Prostate gland (tissue), 2 donors: Measurements from ENCODE around the gene CD96. TPM values are rescaled to one million over a fixed set of nuclear protein-coding genes. Genes with fewer than 3 reads are reported as not detected.
"Not testable (repeated sequence)": the region's sequence is repeated elsewhere in the genome, so short reads cannot be mapped to it uniquely, and the experiment has no call there.

Source experiments
- DNase-seq: peaks from one replicate; pipeline ENCODE4 v3.0.0-alpha.2; 2019; ENCODE audit warnings: low spot score
- H3K27ac ChIP-seq, 2 donors: fragments of 200-600 bp; sonication (generic); 2 replicates each; pipeline ENCODE4 v1.5.1; 2017 to 2019
- H3K27me3 ChIP-seq: fragments of 200-600 bp; sonication (generic); replicated peaks from 2 replicates; pipeline ENCODE4 v1.5.1; 2019; ENCODE audit not compliant: insufficient read depth
- H3K36me3 ChIP-seq, 2 donors: fragments of 200-600 bp; sonication (generic); 1 replicate in 1 of 2; 2 replicates in 1 of 2; pipeline versions ENCODE4 v1.5.1 to v1.8.1; 2017 to 2019
- H3K4me1 ChIP-seq: fragments of 200-600 bp; sonication (generic); replicated peaks from 2 replicates; pipeline ENCODE4 v1.5.1; 2019
- H3K4me3 ChIP-seq, 2 donors: fragments of 200-600 bp; sonication (generic); 2 replicates each; pipeline ENCODE4 v1.5.1; 2017 to 2019
- H3K9me3 ChIP-seq: fragments of 200-600 bp; sonication (generic); 2 replicates; pipeline ENCODE4 v1.5.1; 2017
- CTCF ChIP-seq, 4 experiments: fragments of 200-600 bp in 2 of 4; fragments of 450-650 bp in 2 of 4; sonication (generic) in 2 of 4; IDR thresholded peaks; 1 replicate in 3 of 4; 2 replicates in 1 of 4; pipeline ENCODE4 v1.5.1; 2016 to 2019; ENCODE audit warnings: antibody characterized with exemption in 4 of 4, mild to moderate bottlenecking in 2 of 4, moderate library complexity in 2 of 4
- POLR2A ChIP-seq: fragments of 450-650 bp; IDR thresholded peaks from one replicate; pipeline ENCODE4 v1.6.1; 2016; ENCODE audit warnings: antibody characterized with exemption, mild to moderate bottlenecking
- POLR2AphosphoS5 ChIP-seq: sonication (generic); formaldehyde crosslinking; IDR thresholded peaks from one replicate; pipeline ENCODE4 v1.6.1; 2017; ENCODE audit warnings: antibody characterized with exemption
- WGBS: methylation state at CpG from one replicate; pipeline ENCODE4 v1.1.5; 2018; 5-methylcytosine and 5-hydroxymethylcytosine counted together
- intact Hi-C: fragments of 100-400 bp; cut with DNase I; formaldehyde crosslinking; loops from one replicate; pipeline ENCODE4 v1.14.2; 2022
- total RNA-seq, 2 donors: library from RNA; depleted of rRNA; stranded (reverse); fragments of >200 nt; gene quantifications; one replicate each; pipeline ENCODE4 v1.1.0, GENCODE V29; 2016

Gene CD96
- total RNA-seq, 2 donors from 2014 or later, result 0.45 to 2.2 TPM

- Histone ChIP-seq H3K27ac (no peak overlapping the region), H3K36me3 (no peaks in the 10 kb centered on the region), H3K9me3 (no peaks in the 10 kb centered on the region), H3K4me3 (no peak overlapping the region), H3K27me3 (no peaks in the 10 kb centered on the region), H3K4me1 (no peaks in the 10 kb centered on the region)
- DNase-seq, result no peak
- TF ChIP-seq POLR2A, result no peak
- TF ChIP-seq POLR2AphosphoS5, result no peak
- TF ChIP-seq CTCF (IDR thresholded peaks at IDR 0.05), result no peak
- intact Hi-C loops, result no loop called here
These were observed 6.8 kb downstream of the CD96 start for GRCh38 chr3:111548756-111549155.

DNA sequence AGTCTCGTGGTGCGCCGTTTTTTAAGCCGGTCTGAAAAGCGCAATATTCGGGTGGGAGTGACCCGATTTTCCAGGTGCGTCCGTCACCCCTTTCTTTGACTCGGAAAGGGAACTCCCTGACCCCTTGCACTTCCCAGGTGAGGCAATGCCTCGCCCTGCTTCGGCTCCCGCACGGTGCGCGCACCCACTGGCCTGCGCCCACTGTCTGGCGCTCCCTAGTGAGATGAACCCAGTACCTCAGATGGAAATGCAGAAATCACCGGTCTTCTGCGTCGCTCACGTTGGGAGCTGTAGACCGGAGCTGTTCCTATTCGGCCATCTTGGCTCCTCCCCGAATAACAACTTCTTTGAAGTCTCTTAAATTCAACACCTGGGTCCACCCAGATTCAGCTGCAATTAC is 19.9 kb downstream of the CD96 start:
- H3K27me3 ChIP-seq, H3K9me3 ChIP-seq, H3K36me3 ChIP-seq, H3K4me3 ChIP-seq, H3K4me1 ChIP-seq, H3K27ac ChIP-seq, DNase-seq, intact Hi-C loops: not testable (repeated sequence)
- WGBS, result 97% methylated on average over 16 of the region's 25 CpGs

DNA sequence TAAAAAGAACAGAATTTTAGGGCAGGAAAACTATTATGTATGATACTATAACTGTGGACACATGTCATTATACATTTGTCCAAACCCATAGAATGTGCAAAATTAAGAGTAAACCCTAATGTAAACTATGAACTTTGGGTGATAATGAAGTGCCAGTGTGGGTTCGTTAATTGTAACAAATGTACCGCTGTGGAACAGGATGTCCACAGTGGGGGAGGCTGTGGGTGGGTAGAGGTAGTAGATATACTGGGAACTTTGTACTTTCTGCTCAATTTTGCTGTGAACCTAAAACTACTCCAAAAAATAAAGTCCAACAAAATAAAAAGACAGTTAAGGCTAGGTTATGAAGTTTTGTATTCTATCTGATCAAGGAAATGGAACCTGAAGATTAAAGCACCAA is 24.8 kb downstream of the CD96 start:
- no peak overlapping the region for H3K4me3 ChIP-seq
- H3K36me3 ChIP-seq, result no peaks in the 10 kb centered on the region
- WGBS, result 82% methylated on average over 2 of the region's 2 CpGs
- no peaks in the 10 kb centered on the region for H3K9me3 ChIP-seq
- no peak overlapping the region for H3K27ac ChIP-seq
- TF ChIP-seq POLR2A, result no peak
- TF ChIP-seq POLR2AphosphoS5, result no peak
- no peak for TF ChIP-seq CTCF (IDR thresholded peaks at IDR 0.05)
- H3K4me1 ChIP-seq, result no peaks in the 10 kb centered on the region
- H3K27me3 ChIP-seq, result no peaks in the 10 kb centered on the region
- intact Hi-C loops, result no loop called here
- DNase-seq, result no peak

- intact Hi-C loops, result no loop called here
- DNase-seq, result no peak
- WGBS, result 59% methylated on average over 2 of the region's 2 CpGs
These were observed 26.4 kb downstream of the CD96 start for GRCh38 chr3:111568355-111568754.

GRCh38 chr3:111568911-111569310 is 26.9 kb downstream of the CD96 start:
- no peak for TF ChIP-seq POLR2AphosphoS5
- H3K27me3 ChIP-seq, result no peaks in the 10 kb centered on the region
- intact Hi-C loops, result no loop called here

More at GRCh38 chr3:111568355-111568754, 26.4 kb downstream of the CD96 start:
- Histone ChIP-seq H3K4me3 (no peak overlapping the region), H3K4me1 (no peaks in the 10 kb centered on the region), H3K9me3 (no peaks in the 10 kb centered on the region), H3K36me3 (no peaks in the 10 kb centered on the region), H3K27me3 (no peaks in the 10 kb centered on the region), H3K27ac (no peak overlapping the region)
- no peak for TF ChIP-seq CTCF (IDR thresholded peaks at IDR 0.05)
- no peak for TF ChIP-seq POLR2AphosphoS5
- TF ChIP-seq POLR2A, result no peak

DNA sequence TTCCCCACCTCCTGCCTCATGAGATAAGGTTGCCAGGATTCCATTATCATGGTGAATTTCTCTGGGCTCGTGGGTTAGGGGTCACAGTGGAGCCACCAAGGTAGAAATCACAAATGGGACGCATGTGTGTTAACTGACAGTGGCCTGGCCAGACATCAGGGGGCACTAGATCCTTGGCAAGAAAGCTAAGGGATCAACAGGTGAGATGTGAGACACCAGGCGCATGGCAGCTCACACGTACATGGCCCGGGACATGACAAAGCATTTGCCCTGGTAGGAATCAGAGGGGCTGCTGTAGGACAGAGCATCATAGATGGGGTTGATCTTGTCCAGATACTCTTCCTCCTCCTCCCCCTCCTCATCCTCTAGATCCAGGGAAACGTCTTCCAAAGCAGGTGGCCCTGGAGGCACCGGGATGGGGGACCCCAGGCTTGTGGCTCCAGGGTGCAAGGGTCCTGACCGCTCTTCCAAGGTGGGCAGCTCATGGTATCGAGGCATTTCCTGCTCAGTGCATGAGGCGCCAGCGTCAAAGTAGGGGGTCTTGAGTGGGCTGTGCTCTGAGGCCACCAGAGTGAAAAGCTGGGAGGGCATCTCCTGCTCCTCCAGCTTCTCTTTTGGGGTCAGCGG is 28.5 kb downstream of the CD96 start:
- Histone ChIP-seq H3K4me1 (no peaks in the 10 kb centered on the region), H3K36me3 (no peaks in the 10 kb centered on the region), H3K27ac (no peak overlapping the region), H3K4me3 (no peak overlapping the region), H3K9me3 (no peaks in the 10 kb centered on the region), H3K27me3 (no peaks in the 10 kb centered on the region)
- intact Hi-C loops, result no loop called here
- 94% methylated on average over 12 of the region's 12 CpGs for WGBS
- no peak for TF ChIP-seq POLR2A
- no peak for TF ChIP-seq POLR2AphosphoS5
- TF ChIP-seq CTCF (IDR thresholded peaks at IDR 0.05), result no peak
- no peak for DNase-seq

More at GRCh38 chr3:111568911-111569310, 26.9 kb downstream of the CD96 start:
- no peaks in the 10 kb centered on the region for H3K4me1 ChIP-seq
- H3K9me3 ChIP-seq, result no peaks in the 10 kb centered on the region
- H3K4me3 ChIP-seq, result no peak overlapping the region
- no peak overlapping the region for H3K27ac ChIP-seq
- no peak for DNase-seq
- H3K36me3 ChIP-seq, result no peaks in the 10 kb centered on the region
